A549 (cell line): ENCODE data around the gene POLR3H. TPM values are rescaled to one million over a fixed set of nuclear protein-coding genes. Genes with fewer than 3 reads are reported as not detected.

ENCODE experiments used
- ATAC-seq, 2 experiments: fragments of 200-7000 bp in 1 of 2; fragments of >200 bp in 1 of 2; cut with Nextera tagmentation in 1 of 2; cut with Tn5 transposase in 1 of 2; 3 replicates each; pipeline versions ENCODE4 v1.8.0 to v1.9.1; 2018 to 2020; ENCODE audit warnings: mild to moderate bottlenecking in 1 of 2, moderate library complexity in 1 of 2
- CTCF ChIA-PET: fragments of 300-600 bp; sonication (Branson Sonifier 250); formaldehyde crosslinking; extraction: SDS; loops from one replicate; lab custom pipeline; 2021; ENCODE audit warnings: antibody characterized with exemption, inconsistent platforms; lab: Yijun Ruan, JAX
- POLR2A ChIA-PET: fragments of 350-600 bp; formaldehyde crosslinking; extraction: SDS; loops from one replicate; lab custom pipeline; 2021; ENCODE audit warnings: antibody characterized with exemption, inconsistent platforms; lab: Yijun Ruan, JAX
- DNase-seq, 2 experiments: peaks; one replicate each; pipeline versions ENCODE4 v3.0.0 to v3.0.0-alpha.2; 2011 to 2016; ENCODE audit warnings: low read depth in 1 of 2, low spot score in 1 of 2
- FAIRE-seq: peaks from 2 replicates; lab custom pipeline; 2011; peaks lifted over from hg19 to GRCh38; lab: Jason Lieb, UNC
- H3K27ac ChIP-seq, 2 experiments: fragments of >200 bp; sonication (Bioruptor Twin); formaldehyde crosslinking; 3 replicates each; pipeline ENCODE4 v1.5.1; 2016 to 2017
- H3K4me1 ChIP-seq: fragments of >200 bp; sonication (Bioruptor Twin); formaldehyde crosslinking; 3 replicates; pipeline ENCODE4 v1.6.1; 2016
- H3K4me2 ChIP-seq: fragments of >200 bp; sonication (Bioruptor Twin); formaldehyde crosslinking; 3 replicates; pipeline ENCODE4 v1.6.1; 2016
- H3K4me3 ChIP-seq: fragments of >200 bp; sonication (Bioruptor Twin); formaldehyde crosslinking; 3 replicates; pipeline ENCODE4 v1.5.1; 2016
- H3K9me3 ChIP-seq: fragments of >200 bp; sonication (Bioruptor Twin); formaldehyde crosslinking; 3 replicates; pipeline ENCODE4 v1.6.1; 2016
- CHD4 ChIP-seq: fragments of 200-600 bp; sonication (generic); IDR thresholded peaks from 2 replicates; pipeline ENCODE4 v1.6.1; 2016; ENCODE audit warnings: antibody characterized with exemption, mild to moderate bottlenecking, borderline replicate concordance
- ESRRA ChIP-seq: fragments of 150-350 bp; IDR thresholded peaks from 2 replicates; pipeline ENCODE4 v1.6.1; 2014; ENCODE audit warnings: mild to moderate bottlenecking, low read length, borderline replicate concordance
- FOSB ChIP-seq: fragments of 250-450 bp; sonication (Bioruptor Pico); IDR thresholded peaks from 2 replicates; pipeline ENCODE4 v1.5.0; 2020; ENCODE audit warnings: mild to moderate bottlenecking, moderate library complexity
- FOSL2 ChIP-seq, 2 experiments: fragments of 450-650 bp in 1 of 2; fragments of >200 bp in 1 of 2; sonication (Bioruptor Twin) in 1 of 2; formaldehyde crosslinking; IDR thresholded peaks; 2 replicates each; pipeline versions ENCODE4 v1.5.0 to v1.6.1; 2016 to 2020; ENCODE audit warnings: mild to moderate bottlenecking in 1 of 2, moderate library complexity in 1 of 2
- FOXS1 ChIP-seq: fragments of 250-450 bp; sonication (Bioruptor Pico); IDR thresholded peaks from 2 replicates; pipeline ENCODE4 v1.5.0; 2020; ENCODE audit warnings: mild to moderate bottlenecking, moderate library complexity
- HEYL ChIP-seq: fragments of 250-450 bp; sonication (Bioruptor Pico); IDR thresholded peaks from 2 replicates; pipeline ENCODE4 v1.8.0; 2021; ENCODE audit warnings: mild to moderate bottlenecking, moderate library complexity
- HOXA7 ChIP-seq: fragments of 250-450 bp; sonication (Bioruptor Pico); IDR thresholded peaks from 2 replicates; pipeline ENCODE4 v1.5.0; 2020; ENCODE audit warnings: mild to moderate bottlenecking, moderate library complexity
- HOXB5 ChIP-seq: fragments of 250-450 bp; sonication (Bioruptor Pico); IDR thresholded peaks from 2 replicates; pipeline ENCODE4 v1.5.0; 2020; ENCODE audit warnings: mild to moderate bottlenecking, moderate library complexity
- JUNB ChIP-seq: fragments of >200 bp; sonication (Bioruptor Twin); formaldehyde crosslinking; IDR thresholded peaks from 2 replicates; pipeline ENCODE4 v1.6.1; 2016
- KDM5A ChIP-seq: fragments of 200-600 bp; sonication (generic); IDR thresholded peaks from 2 replicates; pipeline ENCODE4 v1.6.1; 2016; ENCODE audit warnings: antibody characterized with exemption, mild to moderate bottlenecking
- MAZ ChIP-seq: fragments of 150-350 bp; IDR thresholded peaks from 2 replicates; pipeline ENCODE4 v1.6.1; 2014; ENCODE audit warnings: antibody characterized with exemption, low read depth, low read length, borderline replicate concordance
- MYC ChIP-seq: IDR thresholded peaks from 2 replicates; pipeline ENCODE4 v1.6.1; 2012; ENCODE audit warnings: mild to moderate bottlenecking, inconsistent platforms, low read length, improper control_type of control experiment, borderline replicate concordance
- NR3C1 ChIP-seq: fragments of >200 bp; sonication (Bioruptor Twin); formaldehyde crosslinking; IDR thresholded peaks from 3 replicates; pipeline ENCODE4 v1.6.1; 2017
- SMC3 ChIP-seq: fragments of >200 bp; sonication (Bioruptor Twin); formaldehyde crosslinking; IDR thresholded peaks from 3 replicates; pipeline ENCODE4 v1.6.1; 2018; ENCODE audit warnings: inconsistent platforms
- SREBF2 ChIP-seq: fragments of 450-650 bp; IDR thresholded peaks from 2 replicates; pipeline ENCODE4 v1.6.1; 2014; ENCODE audit warnings: mild to moderate bottlenecking, moderate library complexity
- TP53 ChIP-seq: fragments of 250-450 bp; sonication (Bioruptor Pico); IDR thresholded peaks from 2 replicates; pipeline ENCODE4 v1.5.0; 2021; ENCODE audit warnings: mild to moderate bottlenecking, moderate library complexity
- ZC3H11A ChIP-seq: fragments of 450-650 bp; IDR thresholded peaks from 2 replicates; pipeline ENCODE4 v1.6.1; 2014; ENCODE audit warnings: antibody characterized with exemption, mild to moderate bottlenecking
- ZFP36 ChIP-seq: fragments of 450-650 bp; IDR thresholded peaks from 2 replicates; pipeline ENCODE4 v1.6.1; 2014; ENCODE audit warnings: borderline replicate concordance; ENCODE audit not compliant: partially characterized antibody
- ZNF302 ChIP-seq: fragments of 250-450 bp; sonication (Bioruptor Pico); IDR thresholded peaks from 2 replicates; pipeline ENCODE4 v1.9.0; 2021; ENCODE audit warnings: inconsistent platforms, mild to moderate bottlenecking, moderate library complexity
- WGBS: methylation state at CpG from one replicate; pipeline ENCODE4 v1.1.6; 2017; ENCODE audit errors: missing lambda C conversion rate; 5-methylcytosine and 5-hydroxymethylcytosine counted together
- polyA plus RNA-seq, 4 experiments: library from polyadenylated mRNA; depleted of rRNA in 3 of 4; stranded (reverse); fragments of >200 nt; fragmentation: RNase III in 1 of 4; extraction: RNeasy Plus Mini Kit Qiagen cat#74134 plus additional on column Dnase treatment in 1 of 4; gene quantifications; 2 replicates in 3 of 4; 3 replicates in 1 of 4; pipeline ENCODE4 v1.2.3, GENCODE V29; 2011 to 2017
- TF ChIP-seq, protein P1 (sequence below): fragments of 200-600 bp; sonication (generic); IDR thresholded peaks from 2 replicates; pipeline ENCODE4 v1.6.1; 2016; ENCODE audit warnings: antibody characterized with exemption, mild to moderate bottlenecking, moderate library complexity
- TF ChIP-seq, protein P2 (sequence below): fragments of 450-650 bp; IDR thresholded peaks from 2 replicates; pipeline ENCODE4 v1.6.1; 2014; ENCODE audit warnings: antibody characterized with exemption
- TF ChIP-seq, protein P3 (sequence below): IDR thresholded peaks from 2 replicates; pipeline ENCODE4 v1.6.1; 2012; ENCODE audit warnings: low read depth, borderline replicate concordance

Gene POLR3H
- polyA plus RNA-seq, 2 of the 4 experiments (the other 2 are of a cell fraction), result 24.5 to 27.7 TPM

DNA sequence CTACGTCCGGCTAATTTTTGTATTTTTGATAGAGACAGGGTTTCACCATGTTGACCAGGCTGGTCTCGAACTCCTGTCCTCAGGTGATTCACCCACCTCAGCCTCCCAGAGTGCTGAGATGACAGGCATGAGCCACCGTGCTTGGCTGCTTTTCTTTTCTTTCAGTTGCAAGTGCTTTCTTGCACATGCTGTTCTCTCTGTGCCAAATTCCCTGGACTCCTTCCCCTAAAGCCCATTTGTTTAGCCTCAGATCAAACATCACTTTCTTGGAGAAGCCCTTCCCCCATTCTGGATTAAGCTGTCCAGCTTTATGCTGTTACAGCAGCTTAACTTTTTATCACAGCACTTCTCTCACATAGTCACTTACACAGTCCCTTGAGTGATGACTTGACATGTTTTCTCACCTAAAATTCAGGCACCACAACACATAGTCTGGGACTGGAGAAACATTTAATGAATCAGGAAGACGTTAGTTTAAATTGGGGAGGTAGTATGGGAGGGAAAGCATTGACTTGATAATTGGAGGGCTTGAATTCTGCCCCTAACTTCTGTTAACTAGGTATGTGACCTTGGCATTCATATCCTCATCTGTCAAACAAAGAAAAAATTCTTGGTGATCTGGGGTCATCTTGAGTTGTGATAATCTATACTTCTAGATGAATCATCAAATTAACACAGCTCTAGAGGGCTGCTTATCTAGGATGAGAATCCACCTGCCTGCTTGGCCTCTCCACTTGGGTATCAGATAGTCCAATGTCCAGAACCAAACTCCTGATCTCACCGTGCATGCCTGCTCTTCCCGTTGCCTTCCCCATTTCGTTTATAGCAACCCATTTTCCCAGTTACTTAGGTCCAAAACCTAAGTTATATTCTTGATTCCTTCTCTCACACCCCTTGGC is 57.0 kb downstream of the POLR3H start (continued):
- TF ChIP-seq FOSL2 (IDR thresholded peaks at IDR 0.05) (no peak), FOSL2 (CRISPR knock-in tag; IDR thresholded peaks at IDR 0.05) (no peak), MYC (no peak), FOXS1 (CRISPR knock-in tag) (no peak), ESRRA (no peak)

DNA sequence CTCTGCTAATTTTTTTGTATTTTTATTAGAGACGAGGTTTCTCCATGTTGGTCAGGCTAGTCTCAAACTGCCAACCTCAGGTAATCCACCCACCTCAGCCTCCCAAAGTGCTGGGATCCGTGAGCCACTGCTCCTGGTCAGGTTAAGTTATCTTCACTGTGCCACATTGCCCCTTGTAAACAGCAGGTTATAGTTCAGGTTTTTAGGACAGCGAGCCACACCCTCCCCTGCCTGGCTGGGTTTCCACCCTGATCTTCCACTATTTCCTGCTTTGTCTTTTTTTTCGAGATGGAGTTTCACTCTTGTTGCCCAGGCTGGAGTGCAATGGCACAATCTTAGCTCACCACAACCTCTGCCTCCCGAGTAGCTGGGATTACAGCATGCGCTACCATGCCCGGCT is 59.2 kb downstream of the POLR3H start:
- ATAC-seq (no peak), DNase-seq (no peak), FAIRE-seq (no peak)
- CTCF ChIA-PET, result interaction anchor here (0.6 to 1.6 kb wide), 2 partner anchors 33 to 81 kb away, joined by 3 to 7 read pairs; no protein-coding TSS in a partner anchor
- POLR2A ChIA-PET, result no interaction called here
- Histone ChIP-seq H3K4me1 (no peaks in the 10 kb centered on the region; the same call in 2 of the 3 replicates), H3K4me3 (no peak overlapping the region), H3K27ac (no peak overlapping the region), H3K9me3 (no peaks in the 10 kb centered on the region), H3K4me2 (no peak overlapping the region)
- no peak for TF ChIP-seq JUNB
- TF ChIP-seq ZFP36, result no peak
- TF ChIP-seq, protein P1, sequence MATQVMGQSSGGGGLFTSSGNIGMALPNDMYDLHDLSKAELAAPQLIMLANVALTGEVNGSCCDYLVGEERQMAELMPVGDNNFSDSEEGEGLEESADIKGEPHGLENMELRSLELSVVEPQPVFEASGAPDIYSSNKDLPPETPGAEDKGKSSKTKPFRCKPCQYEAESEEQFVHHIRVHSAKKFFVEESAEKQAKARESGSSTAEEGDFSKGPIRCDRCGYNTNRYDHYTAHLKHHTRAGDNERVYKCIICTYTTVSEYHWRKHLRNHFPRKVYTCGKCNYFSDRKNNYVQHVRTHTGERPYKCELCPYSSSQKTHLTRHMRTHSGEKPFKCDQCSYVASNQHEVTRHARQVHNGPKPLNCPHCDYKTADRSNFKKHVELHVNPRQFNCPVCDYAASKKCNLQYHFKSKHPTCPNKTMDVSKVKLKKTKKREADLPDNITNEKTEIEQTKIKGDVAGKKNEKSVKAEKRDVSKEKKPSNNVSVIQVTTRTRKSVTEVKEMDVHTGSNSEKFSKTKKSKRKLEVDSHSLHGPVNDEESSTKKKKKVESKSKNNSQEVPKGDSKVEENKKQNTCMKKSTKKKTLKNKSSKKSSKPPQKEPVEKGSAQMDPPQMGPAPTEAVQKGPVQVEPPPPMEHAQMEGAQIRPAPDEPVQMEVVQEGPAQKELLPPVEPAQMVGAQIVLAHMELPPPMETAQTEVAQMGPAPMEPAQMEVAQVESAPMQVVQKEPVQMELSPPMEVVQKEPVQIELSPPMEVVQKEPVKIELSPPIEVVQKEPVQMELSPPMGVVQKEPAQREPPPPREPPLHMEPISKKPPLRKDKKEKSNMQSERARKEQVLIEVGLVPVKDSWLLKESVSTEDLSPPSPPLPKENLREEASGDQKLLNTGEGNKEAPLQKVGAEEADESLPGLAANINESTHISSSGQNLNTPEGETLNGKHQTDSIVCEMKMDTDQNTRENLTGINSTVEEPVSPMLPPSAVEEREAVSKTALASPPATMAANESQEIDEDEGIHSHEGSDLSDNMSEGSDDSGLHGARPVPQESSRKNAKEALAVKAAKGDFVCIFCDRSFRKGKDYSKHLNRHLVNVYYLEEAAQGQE, result no peak
- TF ChIP-seq CHD4, result no peak
- TF ChIP-seq TP53 (CRISPR knock-in tag), result no peak
- no peak for TF ChIP-seq ZNF302 (CRISPR knock-in tag)
- no peak for TF ChIP-seq FOXS1 (CRISPR knock-in tag)
- TF ChIP-seq KDM5A, result no peak
- TF ChIP-seq, protein P2, sequence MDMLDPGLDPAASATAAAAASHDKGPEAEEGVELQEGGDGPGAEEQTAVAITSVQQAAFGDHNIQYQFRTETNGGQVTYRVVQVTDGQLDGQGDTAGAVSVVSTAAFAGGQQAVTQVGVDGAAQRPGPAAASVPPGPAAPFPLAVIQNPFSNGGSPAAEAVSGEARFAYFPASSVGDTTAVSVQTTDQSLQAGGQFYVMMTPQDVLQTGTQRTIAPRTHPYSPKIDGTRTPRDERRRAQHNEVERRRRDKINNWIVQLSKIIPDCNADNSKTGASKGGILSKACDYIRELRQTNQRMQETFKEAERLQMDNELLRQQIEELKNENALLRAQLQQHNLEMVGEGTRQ, result no peak
- TF ChIP-seq SREBF2, result no peak
- TF ChIP-seq, protein P3, sequence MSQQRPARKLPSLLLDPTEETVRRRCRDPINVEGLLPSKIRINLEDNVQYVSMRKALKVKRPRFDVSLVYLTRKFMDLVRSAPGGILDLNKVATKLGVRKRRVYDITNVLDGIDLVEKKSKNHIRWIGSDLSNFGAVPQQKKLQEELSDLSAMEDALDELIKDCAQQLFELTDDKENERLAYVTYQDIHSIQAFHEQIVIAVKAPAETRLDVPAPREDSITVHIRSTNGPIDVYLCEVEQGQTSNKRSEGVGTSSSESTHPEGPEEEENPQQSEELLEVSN, result no peak
- TF ChIP-seq NR3C1, result no peak
- no peak for TF ChIP-seq ZC3H11A
- TF ChIP-seq FOSB (CRISPR knock-in tag), result no peak
- no peak for TF ChIP-seq SMC3
- TF ChIP-seq HOXA7 (CRISPR knock-in tag), result no peak
- no peak for TF ChIP-seq MAZ
- no peak for TF ChIP-seq HEYL
- TF ChIP-seq HOXB5 (CRISPR knock-in tag), result no peak
- WGBS, result 87% methylated on average over 7 of the region's 7 CpGs
